T-helper 1 cell (primary cell): ENCODE results near the gene POLR1E.
"Not testable (repeated sequence)": the region's sequence is repeated elsewhere in the genome, so short reads cannot be mapped to it uniquely, and the experiment has no call there.

ENCODE experiments used
- DNase-seq, 5 donors: peaks; one replicate each; pipeline ENCODE4 v3.0.0-alpha.2; 2012 to 2020

The POLR1E gene

GRCh38 chr9:37465249-37466036 is 20.3 kb upstream of the POLR1E start, which contains the start of gene ZBTB5:
Gene ZBTB5, minus strand, starts transcription at chr9:37465450. Its CDS starts 22,899 bp downstream, at chr9:37442551.
- DNase-seq: peak; percentile 98 to 99 (median 99)

- peak in 2 of 5 donors; percentile 15 to 19 for DNase-seq
These were observed 19.6 kb upstream of the POLR1E start for GRCh38 chr9:37466037-37466709.

DNA sequence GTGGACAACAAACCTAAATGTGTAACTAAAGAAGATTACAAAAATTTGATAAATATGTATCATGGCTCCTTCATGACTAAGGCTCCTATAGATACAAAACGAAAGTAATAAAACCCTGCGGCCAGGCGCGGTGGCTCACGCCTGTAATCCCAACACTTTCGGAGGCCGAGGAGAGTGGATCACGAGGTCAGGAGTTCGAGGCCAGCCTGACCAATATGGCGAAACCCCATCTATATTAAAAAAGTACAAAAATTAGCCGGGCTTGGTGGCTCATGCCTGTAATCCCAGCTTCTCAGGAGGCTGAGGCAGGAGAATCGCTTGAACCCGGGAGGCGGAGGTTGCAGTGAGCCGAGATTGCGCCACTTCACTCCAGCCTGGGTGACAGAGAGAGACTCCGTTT is 18.2 kb upstream of the POLR1E start:
- DNase-seq: not testable (repeated sequence)

- DNase-seq: no peak
These were observed 17.1 kb upstream of the POLR1E start for GRCh38 chr9:37468620-37469019.

- DNase-seq: no peak
These were observed 13.6 kb upstream of the POLR1E start for GRCh38 chr9:37471942-37472684.

GRCh38 chr9:37473982-37474381 is 11.8 kb upstream of the POLR1E start:
- DNase-seq: not testable (repeated sequence)

DNA sequence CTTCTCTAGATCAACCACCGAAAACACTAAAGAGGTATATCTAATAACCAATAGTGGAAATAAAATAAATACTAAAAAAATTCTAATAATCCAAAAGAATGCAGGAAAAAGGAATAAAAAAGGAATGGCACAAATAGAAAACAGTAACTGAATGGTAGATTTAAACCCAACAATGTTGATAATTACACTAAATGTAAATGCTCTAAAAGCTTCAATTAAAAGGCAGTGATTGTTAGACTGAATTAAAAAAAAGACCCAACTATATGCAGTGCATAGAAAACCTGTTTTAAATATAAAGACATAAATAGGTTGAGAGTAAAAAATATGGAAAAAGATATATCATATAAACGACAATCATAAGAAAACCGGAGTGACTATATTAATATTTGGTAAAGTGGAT is 11.3 kb upstream of the POLR1E start:
- no peak for DNase-seq

DNA sequence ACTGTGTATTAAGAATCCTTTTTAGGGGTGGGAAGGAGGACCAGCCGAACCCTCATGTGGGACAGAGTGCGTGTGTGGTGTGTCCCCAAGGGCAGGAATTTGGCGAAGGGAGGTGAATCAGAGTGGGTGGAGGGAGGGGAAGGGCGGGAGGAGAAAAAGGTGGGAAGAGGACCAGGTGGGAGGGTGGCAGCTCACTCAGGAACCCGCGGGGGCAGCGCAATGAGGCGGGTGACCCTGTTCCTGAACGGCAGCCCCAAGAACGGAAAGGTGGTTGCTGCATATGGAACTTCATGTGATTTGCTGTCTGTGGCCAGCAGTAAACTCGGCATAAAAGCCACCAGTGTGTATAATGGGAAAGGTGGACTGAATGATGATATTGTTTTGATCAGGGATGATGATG is 8.8 kb upstream of the POLR1E start:
- DNase-seq: no peak

DNA sequence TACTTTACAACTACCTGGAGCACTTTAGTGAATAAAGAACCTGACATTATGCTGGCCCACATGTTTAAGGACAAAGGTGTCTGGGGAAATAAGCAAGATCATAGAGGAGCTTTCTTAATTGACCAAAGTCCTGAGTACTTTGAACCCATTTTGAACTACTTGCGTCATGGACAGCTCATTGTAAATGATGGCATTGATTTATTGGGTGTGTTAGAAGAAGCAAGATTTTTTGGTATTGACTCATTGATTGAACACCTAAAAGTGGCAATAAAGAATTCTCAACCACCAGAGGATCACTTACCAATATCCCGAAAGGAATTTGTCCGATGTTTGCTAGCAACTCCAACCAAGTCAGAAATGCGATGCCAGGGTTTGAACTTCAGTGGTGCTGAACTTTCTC is 8.3 kb upstream of the POLR1E start:
- not testable (repeated sequence) for DNase-seq

GRCh38 chr9:37477987-37478619 is 7.6 kb upstream of the POLR1E start:
- not testable (repeated sequence) for DNase-seq

GRCh38 chr9:37480759-37481158 is 5.0 kb upstream of the POLR1E start:
- DNase-seq: no peak

- no peak for DNase-seq
These were observed 488 bp downstream of the POLR1E start for GRCh38 chr9:37486256-37486615.

GRCh38 chr9:37486616-37487548 is 1.1 kb downstream of the POLR1E start:
- no peak for DNase-seq

DNA sequence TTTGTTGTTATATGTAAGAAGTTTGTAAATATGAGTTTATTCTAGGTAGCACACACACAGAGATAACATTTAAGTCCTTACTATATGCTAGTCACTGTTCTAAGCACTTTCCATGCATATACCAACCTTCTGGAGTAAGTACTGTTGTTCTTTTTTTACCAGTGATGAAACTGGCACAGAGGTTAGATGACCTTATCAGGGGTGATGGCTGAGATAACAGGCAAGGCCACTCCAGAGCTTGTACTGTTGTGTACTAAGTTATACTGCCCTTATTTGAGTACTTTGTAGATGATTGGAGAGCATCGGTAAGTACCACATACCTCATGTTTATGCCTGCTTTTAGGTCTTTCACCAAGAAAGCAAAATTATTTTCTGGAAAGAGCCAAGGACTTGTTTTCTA is 6.2 kb downstream of the POLR1E start:
- DNase-seq: no peak

- no peak for DNase-seq
These were observed 9.8 kb downstream of the POLR1E start for GRCh38 chr9:37495571-37495970.

- no peak for DNase-seq
These were observed 10.3 kb downstream of the POLR1E start for GRCh38 chr9:37496020-37496419.

DNA sequence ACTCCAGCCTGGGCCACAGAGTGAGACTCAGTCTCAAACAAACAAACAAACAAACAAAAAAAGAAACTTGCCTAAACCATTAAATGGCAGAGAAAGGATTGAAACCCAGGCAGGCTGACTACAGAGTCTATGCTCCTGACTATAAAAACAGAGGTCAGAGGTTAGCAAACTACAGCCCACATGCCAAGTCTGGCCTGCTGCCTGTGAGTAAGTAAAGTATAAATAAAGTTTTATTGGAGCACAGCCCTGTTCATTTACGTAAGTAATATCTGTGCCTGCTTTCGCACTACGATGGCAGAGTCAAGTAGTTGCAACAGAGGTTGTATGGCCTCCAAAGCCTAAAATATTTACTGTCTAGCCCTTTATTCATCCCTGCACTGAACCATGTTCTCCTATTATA is 11.6 kb downstream of the POLR1E start:
- no peak for DNase-seq

DNA sequence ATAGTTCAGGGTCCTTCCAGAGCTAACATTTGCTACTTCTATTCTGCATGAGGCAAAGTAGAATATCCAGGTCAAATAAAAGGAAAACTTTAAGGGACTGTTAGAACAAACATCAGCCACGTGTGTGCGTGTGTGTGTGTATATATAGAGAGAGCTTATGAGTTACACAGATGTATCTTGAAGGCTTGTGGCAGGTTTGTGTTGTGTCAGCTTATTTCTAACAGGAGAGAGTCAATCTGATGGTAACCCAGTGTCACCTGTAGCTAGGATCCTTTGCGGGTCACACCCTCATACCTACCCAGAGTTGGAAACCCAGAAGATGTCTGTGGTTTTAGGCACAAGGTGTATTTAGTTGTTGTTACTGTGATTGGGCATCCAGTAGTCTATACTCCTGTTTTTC is 12.7 kb downstream of the POLR1E start:
- DNase-seq: no peak

DNA sequence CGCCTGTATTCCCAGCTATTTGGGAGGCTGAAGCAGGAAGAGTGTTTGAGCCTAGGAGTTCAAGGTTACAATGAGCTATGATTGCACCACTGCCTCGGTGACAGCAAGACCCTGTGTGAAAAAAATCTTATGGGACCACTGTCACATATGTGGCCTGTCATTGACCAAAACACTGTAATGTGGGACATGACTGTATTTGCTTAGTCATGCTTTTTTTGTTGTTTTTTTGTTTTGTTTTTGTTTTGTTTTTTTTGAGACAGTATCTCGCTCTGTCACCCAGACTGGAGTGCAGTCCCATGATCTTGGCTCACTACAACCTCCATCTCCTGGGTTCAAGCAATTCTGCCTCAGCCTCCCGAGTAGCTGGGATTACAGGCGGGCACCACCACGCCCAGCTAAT is 13.5 kb downstream of the POLR1E start:
- no peak for DNase-seq

- no peak for DNase-seq
These were observed 16.3 kb downstream of the POLR1E start for GRCh38 chr9:37501957-37502596.

- DNase-seq: peak in 1 of 5 donors; percentile 43
These were observed 18.0 kb downstream of the POLR1E start for GRCh38 chr9:37503736-37504135.
